ENCODE measurements around the gene TULP4.
"Not testable (repeated sequence)": the region's sequence is repeated elsewhere in the genome, so short reads cannot be mapped to it uniquely, and the experiment has no call there.

TULP4 gene

GRCh38 chr6:158522616-158523015 is 210.4 kb downstream of the TULP4 start:
- Histone ChIP-seq H3K4me3 (no peak overlapping the region), H3K9ac (ENCODE audit: insufficient read length) (no peak overlapping the region), H3K36me3 (ENCODE audit: insufficient read depth, low read length) (no peaks in the 10 kb centered on the region), H3K27ac (no peak overlapping the region), H3K9me3 (ENCODE audit: low read depth, low read length) (no peaks in the 10 kb centered on the region)
- no peak for TF ChIP-seq POLR2AphosphoS5 (IDR thresholded peaks at IDR 0.05; ENCODE audit: borderline replicate concordance, low read depth, low read length)
- no peak for TF ChIP-seq FOXP2 (optimal IDR thresholded peaks at IDR 0.05; ENCODE audit: control extremely low read depth, extremely low read length, insufficient read depth)
- TF ChIP-seq EZH2 (IDR thresholded peaks at IDR 0.05), result no peak
- DNase-seq (ENCODE audit: low read depth, low spot score), result no peak

- Histone ChIP-seq H3K27ac (no peak overlapping the region), H3K9me3 (ENCODE audit: low read depth, low read length) (no peaks in the 10 kb centered on the region), H3K4me3 (no peak overlapping the region), H3K36me3 (ENCODE audit: insufficient read depth, low read length) (no peaks in the 10 kb centered on the region), H3K9ac (ENCODE audit: insufficient read length) (no peak overlapping the region)
- no peak for TF ChIP-seq EZH2 (IDR thresholded peaks at IDR 0.05)
- no peak for DNase-seq (ENCODE audit: low read depth, low spot score)
Observed at GRCh38 chr6:158524311-158524710, 212.0 kb downstream of the TULP4 start.

DNA sequence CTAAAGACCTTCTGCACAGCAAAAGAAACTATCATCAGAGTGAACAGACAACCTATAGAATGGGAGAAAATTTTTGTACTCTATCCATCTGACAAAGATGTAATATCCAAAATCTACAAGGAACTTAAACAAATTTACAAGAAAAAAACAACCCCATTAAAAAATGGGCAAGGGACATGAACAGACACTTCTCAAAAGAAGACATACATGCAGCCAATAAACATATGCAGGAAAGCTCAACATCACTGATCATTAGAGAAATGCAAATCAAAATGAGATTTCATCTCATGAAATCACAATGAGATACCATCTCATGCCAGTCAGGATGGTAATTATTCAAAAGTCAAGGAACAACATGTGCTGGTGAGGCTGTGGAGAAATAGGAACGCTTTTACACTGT is 215.6 kb downstream of the TULP4 start:
- not testable (repeated sequence) for H3K9me3 ChIP-seq (ENCODE audit: low read depth, low read length); H3K27ac ChIP-seq; H3K4me3 ChIP-seq; DNase-seq (ENCODE audit: low read depth, low spot score); H3K9ac ChIP-seq (ENCODE audit: insufficient read length); H3K36me3 ChIP-seq (ENCODE audit: insufficient read depth, low read length)

- H3K36me3 ChIP-seq (ENCODE audit: insufficient read depth, low read length), result no peaks in the 10 kb centered on the region
- no peak overlapping the region for H3K4me3 ChIP-seq
- no peak overlapping the region for H3K27ac ChIP-seq
- no peak for DNase-seq (ENCODE audit: low read depth, low spot score)
- TF ChIP-seq POLR2AphosphoS5 (IDR thresholded peaks at IDR 0.05; ENCODE audit: borderline replicate concordance, low read depth, low read length) (no peak), EZH2 (IDR thresholded peaks at IDR 0.05) (no peak), FOXP2 (optimal IDR thresholded peaks at IDR 0.05; ENCODE audit: control extremely low read depth, extremely low read length, insufficient read depth) (no peak)
- H3K9me3 ChIP-seq (ENCODE audit: low read depth, low read length), result no peaks in the 10 kb centered on the region
- H3K9ac ChIP-seq (ENCODE audit: insufficient read length), result no peak overlapping the region
Observed at GRCh38 chr6:158528826-158529225, 216.6 kb downstream of the TULP4 start.

GRCh38 chr6:158529629-158530028 is 217.4 kb downstream of the TULP4 start:
- TF ChIP-seq FOXP2 (optimal IDR thresholded peaks at IDR 0.05; ENCODE audit: control extremely low read depth, extremely low read length, insufficient read depth) (no peak), POLR2AphosphoS5 (IDR thresholded peaks at IDR 0.05; ENCODE audit: borderline replicate concordance, low read depth, low read length) (no peak), EZH2 (IDR thresholded peaks at IDR 0.05) (no peak)
- DNase-seq (ENCODE audit: low read depth, low spot score), result no peak
- H3K4me3 ChIP-seq, result no peak overlapping the region

DNA sequence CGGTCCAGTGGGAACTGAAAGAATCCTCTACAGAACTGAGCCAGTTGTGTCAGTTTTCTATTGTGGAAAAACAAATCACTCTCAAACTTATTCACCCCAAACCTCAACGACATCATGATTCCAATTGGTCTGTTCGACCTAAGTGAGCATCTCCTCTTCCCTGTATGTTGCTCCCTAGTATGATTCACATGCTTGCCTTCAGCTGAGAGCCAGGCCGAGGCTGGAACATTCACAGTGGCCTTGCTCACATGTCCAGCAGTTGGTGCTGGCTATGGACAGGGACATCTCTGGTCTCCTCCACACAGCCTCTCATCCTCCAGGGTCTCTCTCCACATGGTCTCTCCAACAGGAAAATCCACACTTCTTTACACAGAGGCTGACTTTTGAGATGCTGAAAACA is 219.3 kb downstream of the TULP4 start:
- Histone ChIP-seq H3K9ac (ENCODE audit: insufficient read length) (no peak overlapping the region), H3K36me3 (ENCODE audit: insufficient read depth, low read length) (no peaks in the 10 kb centered on the region), H3K27ac (no peak overlapping the region), H3K4me3 (no peak overlapping the region), H3K9me3 (ENCODE audit: low read depth, low read length) (no peaks in the 10 kb centered on the region)
- TF ChIP-seq FOXP2 (optimal IDR thresholded peaks at IDR 0.05; ENCODE audit: control extremely low read depth, extremely low read length, insufficient read depth), result no peak
- TF ChIP-seq EZH2 (IDR thresholded peaks at IDR 0.05), result no peak
- TF ChIP-seq POLR2AphosphoS5 (IDR thresholded peaks at IDR 0.05; ENCODE audit: borderline replicate concordance, low read depth, low read length), result no peak
- no peak for DNase-seq (ENCODE audit: low read depth, low spot score)

More at GRCh38 chr6:158529629-158530028, 217.4 kb downstream of the TULP4 start:
- Histone ChIP-seq H3K9ac (ENCODE audit: insufficient read length) (no peak overlapping the region), H3K27ac (no peak overlapping the region), H3K36me3 (ENCODE audit: insufficient read depth, low read length) (no peaks in the 10 kb centered on the region), H3K9me3 (ENCODE audit: low read depth, low read length) (no peaks in the 10 kb centered on the region)

- no peak for TF ChIP-seq POLR2AphosphoS5 (IDR thresholded peaks at IDR 0.05; ENCODE audit: borderline replicate concordance, low read depth, low read length)
- no peak for TF ChIP-seq EZH2 (IDR thresholded peaks at IDR 0.05)
- TF ChIP-seq FOXP2 (optimal IDR thresholded peaks at IDR 0.05; ENCODE audit: control extremely low read depth, extremely low read length, insufficient read depth), result no peak
- Histone ChIP-seq H3K9ac (ENCODE audit: insufficient read length) (no peak overlapping the region), H3K27ac (no peak overlapping the region), H3K9me3 (ENCODE audit: low read depth, low read length) (no peaks in the 10 kb centered on the region), H3K36me3 (ENCODE audit: insufficient read depth, low read length) (no peaks in the 10 kb centered on the region), H3K4me3 (no peak overlapping the region)
- DNase-seq (ENCODE audit: low read depth, low spot score), result no peak
Observed at GRCh38 chr6:158531970-158532369, 219.7 kb downstream of the TULP4 start.

DNA sequence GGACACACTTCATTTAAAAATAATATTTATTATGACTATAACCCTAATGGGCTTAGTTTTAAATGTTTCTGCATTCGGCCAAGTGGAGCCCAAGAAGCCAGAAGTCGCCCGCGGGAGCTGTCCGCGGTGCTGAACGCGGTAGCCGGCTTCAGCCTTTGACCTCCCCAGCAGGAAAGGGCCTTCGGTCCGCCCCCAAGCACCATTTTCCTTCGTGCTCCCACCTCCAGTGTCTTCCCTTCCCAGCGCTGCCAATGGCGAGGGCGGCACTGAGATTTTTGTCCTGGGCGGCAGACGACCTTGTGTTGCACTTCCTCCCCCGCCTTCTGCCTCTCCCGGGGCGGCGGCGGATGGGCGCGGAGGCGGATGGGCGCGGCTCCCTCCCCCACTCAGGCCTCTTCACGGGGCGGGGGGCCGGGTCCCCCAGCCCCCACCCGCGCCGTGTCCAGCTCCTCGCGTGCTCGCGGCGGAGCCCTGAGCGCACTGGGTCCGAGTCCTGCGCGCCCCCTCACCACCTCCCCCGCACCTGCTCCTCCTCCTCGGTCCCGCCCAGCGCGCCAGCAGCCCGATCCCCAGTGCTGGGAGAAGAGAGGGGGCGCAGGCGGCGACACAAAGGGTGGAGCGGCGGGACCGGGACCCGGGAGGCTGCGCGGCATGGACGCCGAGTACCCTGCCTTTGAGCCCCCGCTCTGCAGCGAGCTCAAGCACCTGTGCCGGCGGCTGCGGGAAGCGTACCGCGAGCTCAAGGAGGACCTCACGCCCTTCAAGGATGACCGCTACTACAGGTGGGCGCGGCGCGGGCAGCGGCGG is 224.0 kb downstream of the TULP4 start:
- Histone ChIP-seq H3K9ac (ENCODE audit: insufficient read length) (no peak overlapping the region), H3K36me3 (ENCODE audit: insufficient read depth, low read length) (no peaks in the 10 kb centered on the region), H3K9me3 (ENCODE audit: low read depth, low read length) (no peaks in the 10 kb centered on the region), H3K27ac (no peak overlapping the region), H3K4me3 (peak overlapping the region; percentile 80)
- TF ChIP-seq POLR2AphosphoS5 (IDR thresholded peaks at IDR 0.05; ENCODE audit: borderline replicate concordance, low read depth, low read length), result no peak
- TF ChIP-seq FOXP2 (optimal IDR thresholded peaks at IDR 0.05; ENCODE audit: control extremely low read depth, extremely low read length, insufficient read depth), result no peak
- no peak for TF ChIP-seq EZH2 (IDR thresholded peaks at IDR 0.05)
- no peak for DNase-seq (ENCODE audit: low read depth, low spot score)

Data from SK-N-MC (cell line).